GM06990 (cell line): Measurements from ENCODE around the gene ECPAS.
"Not testable (repeated sequence)": the region's sequence is repeated elsewhere in the genome, so short reads cannot be mapped to it uniquely, and the experiment has no call there.

Source experiments
- DNase-seq: peaks from one replicate; pipeline ENCODE4 v3.0.0-alpha.2; 2011; ENCODE audit not compliant: insufficient read length; ENCODE audit errors: extremely low read depth
- H3K27me3 ChIP-seq: replicated peaks from 2 replicates; pipeline ENCODE4 v1.6.0; 2011; ENCODE audit warnings: low read length; ENCODE audit not compliant: control insufficient read depth, insufficient read depth
- H3K36me3 ChIP-seq: 2 replicates; pipeline ENCODE4 v1.5.1; 2011; ENCODE audit warnings: low read length; ENCODE audit not compliant: control insufficient read depth, insufficient read depth
- H3K4me3 ChIP-seq: replicated peaks from 2 replicates; pipeline ENCODE4 v1.5.1; 2011; ENCODE audit warnings: low read depth, mild to moderate bottlenecking, control low read depth, low read length
- TF ChIP-seq, protein P1 (sequence below): IDR thresholded peaks from 2 replicates; pipeline ENCODE4 v1.5.1; 2011; ENCODE audit warnings: low read length, control low read depth, mild to moderate bottlenecking, inconsistent platforms; ENCODE audit not compliant: insufficient read depth, poor library complexity, severe bottlenecking

ECPAS gene

DNA sequence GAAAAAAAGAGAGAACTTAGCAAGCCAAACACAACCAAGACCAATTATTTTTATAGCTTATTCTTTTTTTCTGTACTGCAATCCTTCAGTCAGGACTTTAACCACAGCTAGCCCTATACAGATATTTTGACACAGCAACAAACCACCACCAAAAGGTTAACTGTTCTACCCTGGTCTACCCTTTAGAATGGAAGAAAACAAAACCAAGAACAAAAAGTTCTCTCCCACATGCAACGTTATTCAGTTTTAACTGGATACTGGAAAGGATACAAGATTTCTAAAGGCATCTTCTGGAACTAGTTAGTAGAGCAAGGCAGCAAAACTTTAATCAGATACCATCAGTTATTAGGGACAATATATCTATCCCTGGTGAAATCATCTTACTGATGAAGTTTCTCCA, 32.6 kb downstream of the ECPAS start:
- Histone ChIP-seq H3K27me3 (no peaks in the 10 kb centered on the region), H3K4me3 (no peak overlapping the region), H3K36me3 (peaks cover 1% of the 10 kb centered on the region)
- TF ChIP-seq, protein P1, sequence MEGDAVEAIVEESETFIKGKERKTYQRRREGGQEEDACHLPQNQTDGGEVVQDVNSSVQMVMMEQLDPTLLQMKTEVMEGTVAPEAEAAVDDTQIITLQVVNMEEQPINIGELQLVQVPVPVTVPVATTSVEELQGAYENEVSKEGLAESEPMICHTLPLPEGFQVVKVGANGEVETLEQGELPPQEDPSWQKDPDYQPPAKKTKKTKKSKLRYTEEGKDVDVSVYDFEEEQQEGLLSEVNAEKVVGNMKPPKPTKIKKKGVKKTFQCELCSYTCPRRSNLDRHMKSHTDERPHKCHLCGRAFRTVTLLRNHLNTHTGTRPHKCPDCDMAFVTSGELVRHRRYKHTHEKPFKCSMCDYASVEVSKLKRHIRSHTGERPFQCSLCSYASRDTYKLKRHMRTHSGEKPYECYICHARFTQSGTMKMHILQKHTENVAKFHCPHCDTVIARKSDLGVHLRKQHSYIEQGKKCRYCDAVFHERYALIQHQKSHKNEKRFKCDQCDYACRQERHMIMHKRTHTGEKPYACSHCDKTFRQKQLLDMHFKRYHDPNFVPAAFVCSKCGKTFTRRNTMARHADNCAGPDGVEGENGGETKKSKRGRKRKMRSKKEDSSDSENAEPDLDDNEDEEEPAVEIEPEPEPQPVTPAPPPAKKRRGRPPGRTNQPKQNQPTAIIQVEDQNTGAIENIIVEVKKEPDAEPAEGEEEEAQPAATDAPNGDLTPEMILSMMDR: no peak
- no peak for DNase-seq

- Histone ChIP-seq H3K27me3 (no peaks in the 10 kb centered on the region), H3K4me3 (no peak overlapping the region)
Measured at GRCh38 chr9:111450124-111450523, 34.1 kb downstream of the ECPAS start.

DNA sequence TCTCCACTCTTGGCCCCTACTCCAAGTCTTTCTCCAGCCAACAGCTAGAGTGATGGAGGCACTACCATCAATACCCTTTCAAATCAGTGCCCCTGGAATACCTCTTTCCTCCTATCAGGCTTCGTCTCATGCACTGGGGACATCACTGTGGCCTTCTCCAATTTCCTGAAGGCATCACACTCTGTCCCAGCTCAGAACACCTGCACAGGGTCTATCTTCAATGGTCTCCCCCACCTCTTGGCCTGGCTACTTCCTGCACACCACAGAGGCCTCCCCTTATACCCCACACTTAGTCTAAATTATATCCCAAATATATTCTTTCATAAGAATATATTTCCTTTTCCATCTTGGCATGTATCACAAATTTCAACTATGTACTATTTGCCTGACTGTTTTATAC, 34.5 kb downstream of the ECPAS start:
- no peak overlapping the region for H3K4me3 ChIP-seq
- no peaks in the 10 kb centered on the region for H3K27me3 ChIP-seq
- H3K36me3 ChIP-seq: peaks cover 2% of the 10 kb centered on the region
- DNase-seq: no peak
- TF ChIP-seq, protein P1: no peak

More at GRCh38 chr9:111450124-111450523, 34.1 kb downstream of the ECPAS start:
- TF ChIP-seq, protein P1: no peak
- DNase-seq: no peak
- peaks cover 2% of the 10 kb centered on the region for H3K36me3 ChIP-seq

DNA sequence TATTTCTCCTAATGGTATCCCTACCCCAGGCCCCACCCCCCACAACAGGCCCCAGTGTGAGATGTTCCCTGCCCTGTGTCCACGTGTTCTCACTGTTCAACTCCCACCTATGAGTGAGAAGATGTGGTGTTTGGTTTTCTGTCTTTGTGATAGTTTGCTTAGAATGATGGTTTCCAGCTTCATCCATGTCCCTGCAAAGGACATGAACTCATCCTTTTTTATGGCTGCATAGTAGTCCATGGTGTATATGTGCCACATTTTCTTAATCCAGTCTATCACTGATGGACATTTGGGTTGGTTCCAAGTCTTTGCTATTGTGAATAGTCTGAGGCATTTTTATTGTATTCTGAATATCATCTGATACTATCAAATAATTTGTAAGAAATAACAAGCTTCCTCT, 38.4 kb downstream of the ECPAS start:
- not testable (repeated sequence) for H3K4me3 ChIP-seq, H3K27me3 ChIP-seq, DNase-seq, H3K36me3 ChIP-seq

DNA sequence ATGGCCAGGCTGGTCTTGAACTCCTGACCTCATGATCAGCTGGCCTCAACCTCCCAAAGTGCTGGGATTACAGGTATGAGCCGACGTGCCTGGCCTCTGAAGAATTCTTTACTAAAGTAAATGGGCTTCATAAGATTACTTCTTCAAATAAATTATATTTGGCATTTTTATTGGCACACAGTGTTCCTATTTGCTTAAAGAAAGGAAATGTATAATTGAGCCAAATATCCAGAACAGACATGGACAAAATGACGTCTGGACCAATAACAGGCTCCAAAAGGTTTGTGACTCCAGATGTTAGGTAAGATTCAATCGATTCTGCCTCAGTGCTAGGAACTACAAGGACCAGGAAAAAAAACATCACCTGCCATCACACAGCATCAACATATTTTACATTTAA, 40.7 kb downstream of the ECPAS start:
- TF ChIP-seq, protein P1: no peak
- Histone ChIP-seq H3K4me3 (no peak overlapping the region), H3K27me3 (no peaks in the 10 kb centered on the region), H3K36me3 (peaks cover 3% of the 10 kb centered on the region)
- DNase-seq: no peak

GRCh38 chr9:111442360-111443027, 41.7 kb downstream of the ECPAS start:
- peaks cover 3% of the 10 kb centered on the region for H3K36me3 ChIP-seq
- TF ChIP-seq, protein P1: no peak
- DNase-seq: no peak
- H3K4me3 ChIP-seq: no peak overlapping the region
- H3K27me3 ChIP-seq: no peaks in the 10 kb centered on the region
